Caco-2 (cell line): ENCODE data around the gene HNRNPUL1. TPM values are rescaled to one million over a fixed set of nuclear protein-coding genes. Genes with fewer than 3 reads are reported as not detected.

Source experiments
- BruUV-seq: library from RNA; stranded (reverse); fragments of 400-500 nt; replicated peaks from 2 replicates; lab custom pipeline; 2021; lab: Mats Ljungman, UMichigan
- CTCF ChIA-PET: fragments of 300-600 bp; sonication (Branson Sonifier 250); formaldehyde crosslinking; loops from one replicate; lab custom pipeline; 2022; ENCODE audit warnings: antibody characterized with exemption; lab: Charles Lee
- POLR2A ChIA-PET: fragments of 300-600 bp; sonication (Branson Sonifier 250); formaldehyde crosslinking; loops from one replicate; lab custom pipeline; 2022; ENCODE audit warnings: antibody characterized with exemption; lab: Charles Lee
- DNase-seq, 2 experiments: peaks; one replicate each; pipeline versions ENCODE4 v3.0.0 to v3.0.0-alpha.2; 2020 to 2022
- H3K27me3 ChIP-seq: replicated peaks from 2 replicates; pipeline ENCODE4 v1.6.0; 2011; ENCODE audit warnings: low read length; ENCODE audit not compliant: control insufficient read depth, insufficient read depth
- H3K36me3 ChIP-seq: 2 replicates; pipeline ENCODE4 v1.5.1; 2011; ENCODE audit warnings: low read length; ENCODE audit not compliant: control insufficient read depth, insufficient read depth
- H3K4me1 ChIP-seq: fragments of 250-450 bp; sonication (Bioruptor Pico); 2 replicates; pipeline ENCODE4 v1.5.1; 2020; ENCODE audit warnings: mild to moderate bottlenecking
- H3K4me3 ChIP-seq: 2 replicates; pipeline ENCODE4 v1.5.1; 2011; ENCODE audit warnings: low read depth, mild to moderate bottlenecking, control low read depth, low read length
- H3K9me3 ChIP-seq: fragments of 250-450 bp; sonication (Bioruptor Pico); 2 replicates; pipeline ENCODE4 v1.5.1; 2020; ENCODE audit warnings: mild to moderate bottlenecking, moderate library complexity
- H3K27ac Mint-ChIP-seq: one replicate; pipeline ENCODE4 v1.8.0; 2022; ENCODE audit warnings: mixed read lengths; ENCODE audit not compliant: unreplicated experiment
- H3K27me3 Mint-ChIP-seq: one replicate; pipeline ENCODE4 v1.8.0; 2022; ENCODE audit warnings: mixed read lengths; ENCODE audit not compliant: insufficient read depth, unreplicated experiment
- H3K36me3 Mint-ChIP-seq: one replicate; pipeline ENCODE4 v1.8.0; 2022; ENCODE audit warnings: mild to moderate bottlenecking, mixed read lengths; ENCODE audit not compliant: insufficient read depth, unreplicated experiment
- H3K4me1 Mint-ChIP-seq: one replicate; pipeline ENCODE4 v1.8.0; 2022; ENCODE audit warnings: low read depth, mixed read lengths; ENCODE audit not compliant: unreplicated experiment
- H3K4me3 Mint-ChIP-seq: one replicate; pipeline ENCODE4 v1.8.0; 2022; ENCODE audit warnings: mild to moderate bottlenecking, moderate library complexity, mixed read lengths; ENCODE audit not compliant: unreplicated experiment
- H3K9me3 Mint-ChIP-seq: one replicate; pipeline ENCODE4 v1.8.0; 2022; ENCODE audit warnings: mixed read lengths; ENCODE audit not compliant: unreplicated experiment
- intact Hi-C: fragments of 100-400 bp; cut with micrococcal nuclease; formaldehyde crosslinking; loops from one replicate; pipeline ENCODE4 v1.10.0; 2022; ENCODE audit not compliant: unreplicated experiment
- total RNA-seq: library from RNA; stranded (reverse); gene quantifications from 2 replicates; pipeline ENCODE4 v1.2.3, GENCODE V29; 2022
- TF ChIP-seq, protein P1 (sequence below), 2 experiments: fragments of 200-600 bp in 1 of 2; IDR thresholded peaks; 1 replicate in 1 of 2; 2 replicates in 1 of 2; pipeline versions ENCODE4 v1.5.1 to v1.8.0; 2011 to 2022; ENCODE audit warnings: antibody characterized with exemption in 1 of 2, control low read depth in 1 of 2, inconsistent platforms in 1 of 2, low read depth in 1 of 2, low read length in 1 of 2, mild to moderate bottlenecking in 1 of 2, moderate library complexity in 1 of 2; ENCODE audit not compliant: insufficient read depth in 1 of 2, severe bottlenecking in 1 of 2, unreplicated experiment in 1 of 2

The HNRNPUL1 gene
- total RNA-seq, 1 experiment from 2014 or later, result 322 TPM

DNA sequence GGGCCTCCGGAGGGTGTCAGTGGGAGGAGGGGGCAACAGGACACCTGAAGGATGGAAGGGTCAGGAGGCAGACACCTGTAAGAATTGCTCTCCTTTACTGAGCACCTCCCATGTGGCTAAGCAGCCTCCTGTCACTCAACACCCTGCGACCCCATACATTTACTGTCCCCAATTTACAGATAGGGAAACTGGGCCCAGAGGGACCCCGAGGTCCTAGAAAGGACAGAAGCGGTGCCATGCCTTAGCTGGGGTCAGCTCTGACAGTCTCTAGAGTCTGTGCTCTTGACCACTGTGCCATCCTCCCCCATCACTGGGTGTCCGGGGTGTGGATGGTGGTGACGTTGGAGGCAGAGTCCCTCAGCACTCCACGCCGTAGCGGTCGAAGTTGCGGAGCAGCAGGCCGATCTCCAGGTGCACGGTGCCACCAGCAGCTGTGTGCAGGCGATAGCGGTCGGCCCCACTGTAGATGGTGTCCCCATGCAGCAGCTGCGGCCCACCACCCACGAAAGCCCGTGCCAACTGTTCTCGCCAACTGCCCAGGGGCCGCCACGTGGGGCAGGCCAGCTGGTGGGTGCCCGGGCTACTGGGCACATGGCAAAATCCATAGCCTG is 90.3 kb downstream of the HNRNPUL1 start:
- peak overlapping the region; percentile 73 for H3K4me3 ChIP-seq
- Mint-ChIP-seq H3K27me3 (peaks cover 11% of the 10 kb centered on the region), H3K4me3 (peak overlapping the region; percentile 83), H3K27ac (peak overlapping the region; percentile 23), H3K4me1 (peaks cover 24% of the 10 kb centered on the region), H3K36me3 (peaks cover 11% of the 10 kb centered on the region), H3K9me3 (no peaks in the 10 kb centered on the region)
- H3K36me3 ChIP-seq, result no peaks in the 10 kb centered on the region
- intact Hi-C loops, result loop anchor here (1.0 kb wide), 1 partner anchor 9 kb away; no protein-coding TSS in a partner anchor
- no peaks in the 10 kb centered on the region; the same call in 1 of the 2 replicates for H3K27me3 ChIP-seq
- CTCF ChIA-PET, result interaction anchor here (1.4 kb wide), 1 partner anchor 10 kb away, joined by 6 read pairs; the partner anchor contains the start of gene B9D2
- H3K4me1 ChIP-seq, result peaks cover 4% of the 10 kb centered on the region; the same call in 1 of the 2 replicates
- POLR2A ChIA-PET, result no interaction called here
- no peaks in the 10 kb centered on the region for H3K9me3 ChIP-seq
- no TSS peak for BruUV-seq
- DNase-seq, result no peak
- TF ChIP-seq, protein P1, sequence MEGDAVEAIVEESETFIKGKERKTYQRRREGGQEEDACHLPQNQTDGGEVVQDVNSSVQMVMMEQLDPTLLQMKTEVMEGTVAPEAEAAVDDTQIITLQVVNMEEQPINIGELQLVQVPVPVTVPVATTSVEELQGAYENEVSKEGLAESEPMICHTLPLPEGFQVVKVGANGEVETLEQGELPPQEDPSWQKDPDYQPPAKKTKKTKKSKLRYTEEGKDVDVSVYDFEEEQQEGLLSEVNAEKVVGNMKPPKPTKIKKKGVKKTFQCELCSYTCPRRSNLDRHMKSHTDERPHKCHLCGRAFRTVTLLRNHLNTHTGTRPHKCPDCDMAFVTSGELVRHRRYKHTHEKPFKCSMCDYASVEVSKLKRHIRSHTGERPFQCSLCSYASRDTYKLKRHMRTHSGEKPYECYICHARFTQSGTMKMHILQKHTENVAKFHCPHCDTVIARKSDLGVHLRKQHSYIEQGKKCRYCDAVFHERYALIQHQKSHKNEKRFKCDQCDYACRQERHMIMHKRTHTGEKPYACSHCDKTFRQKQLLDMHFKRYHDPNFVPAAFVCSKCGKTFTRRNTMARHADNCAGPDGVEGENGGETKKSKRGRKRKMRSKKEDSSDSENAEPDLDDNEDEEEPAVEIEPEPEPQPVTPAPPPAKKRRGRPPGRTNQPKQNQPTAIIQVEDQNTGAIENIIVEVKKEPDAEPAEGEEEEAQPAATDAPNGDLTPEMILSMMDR (IDR thresholded peaks at IDR 0.05; ENCODE audit: insufficient read depth in 1 of 2, low read depth in 1 of 2, low read length in 1 of 2, severe bottlenecking in 1 of 2, unreplicated experiment in 1 of 2), result no peak

DNA sequence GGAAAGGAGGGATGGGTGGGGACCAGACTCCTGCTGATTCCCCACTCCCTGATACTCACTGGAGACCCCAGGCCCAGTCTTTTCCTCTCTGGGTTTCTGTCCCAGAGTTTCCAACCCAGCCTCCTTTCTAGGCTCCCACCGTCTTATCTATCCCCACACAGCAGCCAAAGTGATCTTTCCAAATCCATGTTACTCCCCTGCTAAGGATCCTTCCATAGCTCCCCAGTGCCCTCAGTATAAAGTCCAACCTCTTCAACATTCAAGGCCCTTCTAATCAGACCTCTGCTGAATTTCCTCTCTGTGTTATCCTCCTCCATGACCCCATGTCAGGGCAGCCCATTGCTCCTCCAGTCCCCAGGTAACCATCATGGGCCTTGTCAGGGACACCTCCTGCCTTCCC is 90.9 kb downstream of the HNRNPUL1 start:
- Mint-ChIP-seq H3K36me3 (peaks cover 11% of the 10 kb centered on the region), H3K9me3 (no peaks in the 10 kb centered on the region), H3K27ac (no peak overlapping the region), H3K4me3 (peak overlapping the region; percentile 53), H3K27me3 (peaks cover 11% of the 10 kb centered on the region), H3K4me1 (peaks cover 24% of the 10 kb centered on the region)
- Histone ChIP-seq H3K9me3 (no peaks in the 10 kb centered on the region), H3K4me3 (no peak overlapping the region), H3K4me1 (peaks cover 4% of the 10 kb centered on the region; the same call in 1 of the 2 replicates), H3K36me3 (no peaks in the 10 kb centered on the region), H3K27me3 (no peaks in the 10 kb centered on the region; the same call in 1 of the 2 replicates)
- DNase-seq, result no peak
- POLR2A ChIA-PET, result interaction anchor here (1.2 kb wide), 1 partner anchor 8 kb away, joined by 3 read pairs; no protein-coding TSS in a partner anchor
- CTCF ChIA-PET, result interaction anchor here (1.4 kb wide), 1 partner anchor 9 kb away, joined by 6 read pairs; the partner anchor contains the start of gene B9D2
- no TSS peak for BruUV-seq
- intact Hi-C loops, result no loop called here
- TF ChIP-seq, protein P1 (IDR thresholded peaks at IDR 0.05; ENCODE audit: insufficient read depth in 1 of 2, low read depth in 1 of 2, low read length in 1 of 2, severe bottlenecking in 1 of 2, unreplicated experiment in 1 of 2), result no peak

DNA sequence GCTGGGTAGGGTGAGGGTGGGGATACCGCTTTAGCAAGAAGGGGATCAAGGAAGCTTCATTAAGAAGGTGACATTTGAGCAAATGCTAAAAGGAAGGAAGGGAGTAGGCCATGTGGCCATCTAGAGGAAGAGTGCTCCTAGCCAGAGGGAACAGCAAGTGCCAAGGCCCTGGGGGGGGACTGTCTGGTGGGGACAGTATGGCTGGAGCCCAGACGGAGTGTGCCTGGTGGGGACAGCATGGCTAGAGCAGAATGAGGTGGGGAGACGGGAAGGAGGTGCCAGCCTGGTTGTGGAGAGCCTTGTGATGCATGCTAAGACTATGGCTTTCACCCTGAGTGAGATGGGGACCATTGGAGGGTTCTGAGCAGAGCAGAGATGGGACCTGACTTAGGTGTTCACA is 91.6 kb downstream of the HNRNPUL1 start:
- no peak overlapping the region for H3K4me3 Mint-ChIP-seq
- Histone ChIP-seq H3K4me1 (peaks cover 4% of the 10 kb centered on the region; the same call in 1 of the 2 replicates), H3K4me3 (no peak overlapping the region), H3K27me3 (no peaks in the 10 kb centered on the region; the same call in 1 of the 2 replicates), H3K9me3 (no peaks in the 10 kb centered on the region), H3K36me3 (no peaks in the 10 kb centered on the region)
- BruUV-seq, result no TSS peak
- peaks cover 9% of the 10 kb centered on the region for H3K27me3 Mint-ChIP-seq
- no peak overlapping the region for H3K27ac Mint-ChIP-seq
- intact Hi-C loops, result no loop called here
- H3K36me3 Mint-ChIP-seq, result peaks cover 11% of the 10 kb centered on the region
- DNase-seq, result no peak
- ChIA-PET POLR2A (interaction anchor here (1.2 kb wide), 1 partner anchor 8 kb away, joined by 3 read pairs; no protein-coding TSS in a partner anchor), CTCF (interaction anchor here (1.4 kb wide), 1 partner anchor 8 kb away, joined by 6 read pairs; the partner anchor contains the start of gene B9D2)
- TF ChIP-seq, protein P1 (IDR thresholded peaks at IDR 0.05; ENCODE audit: insufficient read depth in 1 of 2, low read depth in 1 of 2, low read length in 1 of 2, severe bottlenecking in 1 of 2, unreplicated experiment in 1 of 2), result no peak
- no peaks in the 10 kb centered on the region for H3K9me3 Mint-ChIP-seq
- peaks cover 21% of the 10 kb centered on the region for H3K4me1 Mint-ChIP-seq
